Mammary epithelial cell (primary cell): ENCODE data around the gene TXNRD3.

Experiments
- EZH2 ChIP-seq: IDR thresholded peaks from 2 replicates; pipeline ENCODE4 v1.6.1; 2012; ENCODE audit warnings: low read length, inconsistent platforms, borderline replicate concordance
- TF ChIP-seq, protein P1 (sequence below), 2 donors: IDR thresholded peaks in 1 of 2; conservative IDR thresholded peaks in 1 of 2; 2 replicates each; pipeline ENCODE4 v1.5.1; 2011 to 2012; ENCODE audit warnings: inconsistent platforms in 2 of 2, low read length in 2 of 2, mild to moderate bottlenecking in 2 of 2, control low read depth in 1 of 2, low read depth in 1 of 2; ENCODE audit not compliant: insufficient read depth in 1 of 2; ENCODE audit errors: extremely low read depth in 1 of 2

DNA sequence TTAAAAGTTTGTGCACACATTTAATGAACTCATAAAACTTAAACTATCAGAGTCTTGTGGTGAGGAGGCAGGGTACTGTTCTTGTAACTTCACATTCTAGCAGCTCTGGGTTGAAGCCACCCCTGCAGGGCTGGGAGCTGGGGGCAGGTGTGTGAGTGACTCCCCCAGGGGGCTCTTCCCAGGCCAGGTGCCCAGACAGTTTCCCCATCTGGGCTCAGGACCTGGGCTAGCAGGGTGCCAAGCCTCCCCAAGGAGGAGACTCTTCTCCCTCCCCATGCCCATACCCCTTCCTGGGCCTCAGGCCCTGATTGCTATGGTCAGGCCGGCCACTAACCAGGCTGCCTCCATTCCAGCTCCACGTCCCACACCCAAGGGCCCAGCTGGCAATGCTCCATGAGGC lies 27.1 kb upstream of the TXNRD3 start:
- TF ChIP-seq, protein P1, sequence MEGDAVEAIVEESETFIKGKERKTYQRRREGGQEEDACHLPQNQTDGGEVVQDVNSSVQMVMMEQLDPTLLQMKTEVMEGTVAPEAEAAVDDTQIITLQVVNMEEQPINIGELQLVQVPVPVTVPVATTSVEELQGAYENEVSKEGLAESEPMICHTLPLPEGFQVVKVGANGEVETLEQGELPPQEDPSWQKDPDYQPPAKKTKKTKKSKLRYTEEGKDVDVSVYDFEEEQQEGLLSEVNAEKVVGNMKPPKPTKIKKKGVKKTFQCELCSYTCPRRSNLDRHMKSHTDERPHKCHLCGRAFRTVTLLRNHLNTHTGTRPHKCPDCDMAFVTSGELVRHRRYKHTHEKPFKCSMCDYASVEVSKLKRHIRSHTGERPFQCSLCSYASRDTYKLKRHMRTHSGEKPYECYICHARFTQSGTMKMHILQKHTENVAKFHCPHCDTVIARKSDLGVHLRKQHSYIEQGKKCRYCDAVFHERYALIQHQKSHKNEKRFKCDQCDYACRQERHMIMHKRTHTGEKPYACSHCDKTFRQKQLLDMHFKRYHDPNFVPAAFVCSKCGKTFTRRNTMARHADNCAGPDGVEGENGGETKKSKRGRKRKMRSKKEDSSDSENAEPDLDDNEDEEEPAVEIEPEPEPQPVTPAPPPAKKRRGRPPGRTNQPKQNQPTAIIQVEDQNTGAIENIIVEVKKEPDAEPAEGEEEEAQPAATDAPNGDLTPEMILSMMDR (conservative IDR thresholded peaks at IDR 0.05 in 1 of 2, IDR thresholded peaks at IDR 0.05 in 1 of 2; ENCODE audit: extremely low read depth in 1 of 2, insufficient read depth in 1 of 2, low read depth in 1 of 2, low read length in 2 of 2): no peak
- TF ChIP-seq EZH2: no peak
